ENCODE data around the gene RIPK4. TPM values are rescaled to one million over a fixed set of nuclear protein-coding genes. Genes with fewer than 3 reads are reported as not detected.

RIPK4 gene
- polyA plus RNA-seq, 1 donor from 2014 or later = not detected

GRCh38 chr21:41808846-41809245, 42.0 kb upstream of the RIPK4 start:
- H3K27me3 ChIP-seq (ENCODE audit: insufficient read depth, low read depth, low read length) = no peaks in the 10 kb centered on the region
- H3K4me3 ChIP-seq (ENCODE audit: low read length) = no peak overlapping the region
- H3K4me2 ChIP-seq (ENCODE audit: low read length) = no peak overlapping the region
- H3K9ac ChIP-seq (ENCODE audit: low read length) = no peak overlapping the region
- H4K20me1 ChIP-seq (ENCODE audit: insufficient read depth) = no peaks in the 10 kb centered on the region
- no peaks in the 10 kb centered on the region for H3K9me3 ChIP-seq (ENCODE audit: low read length)
- H3K79me2 ChIP-seq (replicated peaks; ENCODE audit: insufficient read depth, low read length) = no peaks in the 10 kb centered on the region
- H2AFZ ChIP-seq (ENCODE audit: low read depth, low read length) = no peak overlapping the region
- no peaks in the 10 kb centered on the region for H3K36me3 ChIP-seq (ENCODE audit: insufficient read depth, low read length)
- H3K9me2 ChIP-seq (ENCODE audit: insufficient read depth, low read length) = no peaks in the 10 kb centered on the region
- H3K27ac ChIP-seq (ENCODE audit: low read length) = no peak overlapping the region
- H3F3A ChIP-seq (ENCODE audit: insufficient read depth, low read length, poor library complexity, severe bottlenecking) = no peaks in the 10 kb centered on the region
- TF ChIP-seq POLR2AphosphoS5 (IDR thresholded peaks at IDR 0.05) = no peak
- TF ChIP-seq RAD21 (conservative IDR thresholded peaks at IDR 0.05) = no peak
- no peak for TF ChIP-seq SMC3 (conservative IDR thresholded peaks at IDR 0.05; ENCODE audit: poor library complexity)
- TF ChIP-seq MXI1 (conservative IDR thresholded peaks at IDR 0.05; ENCODE audit: poor library complexity, severe bottlenecking) = no peak
- TF ChIP-seq CTCF (IDR thresholded peaks at IDR 0.05; ENCODE audit: poor library complexity, severe bottlenecking) = no peak
- no peak for TF ChIP-seq EZH2 (IDR thresholded peaks at IDR 0.05; ENCODE audit: borderline replicate concordance, insufficient read depth, low read length, poor library complexity, severe bottlenecking)
- no peak for TF ChIP-seq REST (IDR thresholded peaks at IDR 0.05; ENCODE audit: borderline replicate concordance)
- no peak for TF ChIP-seq EP300 (conservative IDR thresholded peaks at IDR 0.05; ENCODE audit: poor library complexity, severe bottlenecking)
- TF ChIP-seq TAF1 (IDR thresholded peaks at IDR 0.05; ENCODE audit: low read depth) = no peak

DNA sequence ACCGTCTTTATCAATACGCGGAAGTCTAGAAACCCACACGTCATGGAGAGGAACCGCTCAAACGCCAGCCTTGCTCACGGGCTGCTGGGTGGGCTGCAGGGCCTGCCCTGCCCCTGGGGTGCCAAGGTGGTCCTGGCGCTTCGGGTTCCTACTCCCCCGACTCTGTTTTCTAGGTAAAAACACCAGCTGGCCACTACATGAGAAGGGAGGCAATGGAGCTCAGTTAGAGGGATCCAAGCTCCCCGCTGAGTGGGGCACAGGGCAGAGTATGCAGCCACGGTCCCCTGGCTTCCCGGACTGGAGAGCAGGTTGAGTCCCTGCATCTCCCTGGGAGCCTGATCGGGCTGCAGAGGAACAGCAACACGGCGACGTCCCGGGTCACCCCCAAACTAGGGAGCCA, 41.2 kb upstream of the RIPK4 start:
- no peaks in the 10 kb centered on the region for H3K27me3 ChIP-seq (ENCODE audit: insufficient read depth, low read depth, low read length)
- no peak overlapping the region for H3K9ac ChIP-seq (ENCODE audit: low read length)
- H3K9me2 ChIP-seq (ENCODE audit: insufficient read depth, low read length) = no peaks in the 10 kb centered on the region
- H3K4me3 ChIP-seq (ENCODE audit: low read length) = no peak overlapping the region
- no peaks in the 10 kb centered on the region for H3K36me3 ChIP-seq (ENCODE audit: insufficient read depth, low read length)
- no peaks in the 10 kb centered on the region for H3F3A ChIP-seq (ENCODE audit: insufficient read depth, low read length, poor library complexity, severe bottlenecking)
- no peaks in the 10 kb centered on the region for H4K20me1 ChIP-seq (ENCODE audit: insufficient read depth)
- H2AFZ ChIP-seq (ENCODE audit: low read depth, low read length) = no peak overlapping the region
- H3K9me3 ChIP-seq (ENCODE audit: low read length) = no peaks in the 10 kb centered on the region
- TF ChIP-seq MXI1 (conservative IDR thresholded peaks at IDR 0.05; ENCODE audit: poor library complexity, severe bottlenecking) = no peak
- TF ChIP-seq POLR2AphosphoS5 (IDR thresholded peaks at IDR 0.05) = no peak
- no peak for TF ChIP-seq TAF1 (IDR thresholded peaks at IDR 0.05; ENCODE audit: low read depth)
- TF ChIP-seq SMC3 (conservative IDR thresholded peaks at IDR 0.05; ENCODE audit: poor library complexity) = no peak
- TF ChIP-seq EP300 (conservative IDR thresholded peaks at IDR 0.05; ENCODE audit: poor library complexity, severe bottlenecking) = no peak
- TF ChIP-seq CTCF (IDR thresholded peaks at IDR 0.05; ENCODE audit: poor library complexity, severe bottlenecking) = no peak
- TF ChIP-seq REST (IDR thresholded peaks at IDR 0.05; ENCODE audit: borderline replicate concordance) = no peak
- no peak for TF ChIP-seq EZH2 (IDR thresholded peaks at IDR 0.05; ENCODE audit: borderline replicate concordance, insufficient read depth, low read length, poor library complexity, severe bottlenecking)
- TF ChIP-seq RAD21 (conservative IDR thresholded peaks at IDR 0.05) = no peak
- no peaks in the 10 kb centered on the region for H3K79me2 ChIP-seq (replicated peaks; ENCODE audit: insufficient read depth, low read length)
- H3K4me2 ChIP-seq (ENCODE audit: low read length) = no peak overlapping the region
- H3K27ac ChIP-seq (ENCODE audit: low read length) = no peak overlapping the region
